ENCODE data around the gene MAP3K15.

- TF ChIP-seq TEAD4 (IDR thresholded peaks at IDR 0.05; ENCODE audit: borderline replicate concordance, insufficient read depth) (no peak), RFX5 (IDR thresholded peaks at IDR 0.05; ENCODE audit: low read length) (no peak), POLR2AphosphoS5 (IDR thresholded peaks at IDR 0.05; ENCODE audit: low read depth, low read length) (no peak), CHD2 (IDR thresholded peaks at IDR 0.05; ENCODE audit: low read length, partially characterized antibody) (no peak), EZH2phosphoT487 (IDR thresholded peaks at IDR 0.05; ENCODE audit: borderline replicate concordance, low read depth) (no peak), REST (IDR thresholded peaks at IDR 0.05; ENCODE audit: low read depth, low read length) (no peak), USF2 (IDR thresholded peaks at IDR 0.05; ENCODE audit: borderline replicate concordance, low read depth, low read length) (no peak), CTCF (IDR thresholded peaks at IDR 0.05) (no peak), EP300 (IDR thresholded peaks at IDR 0.05; ENCODE audit: borderline replicate concordance in 1 of 2, low read depth in 1 of 2, low read length in 1 of 2) (no peak)
These were observed 74.6 kb downstream of the MAP3K15 start for GRCh38 chrX:19440713-19441112.
